Gastroesophageal sphincter (tissue), 3 donors: Measurements from ENCODE around the gene MADD.

Source experiments
- CTCF ChIP-seq, 4 experiments: fragments of 200-600 bp in 2 of 4; fragments of 450-650 bp in 2 of 4; sonication (generic) in 1 of 4; IDR thresholded peaks; one replicate each; pipeline ENCODE4 v1.5.1; 2017 to 2019; ENCODE audit warnings: antibody characterized with exemption in 4 of 4, mild to moderate bottlenecking in 2 of 4, moderate library complexity in 2 of 4
- EP300 ChIP-seq: sonication (generic); formaldehyde crosslinking; IDR thresholded peaks from one replicate; pipeline ENCODE4 v1.6.1; 2017; ENCODE audit warnings: antibody characterized with exemption, mild to moderate bottlenecking
- POLR2A ChIP-seq, 2 donors: fragments of 450-650 bp; IDR thresholded peaks; one replicate each; pipeline ENCODE4 v1.6.1; 2017; ENCODE audit warnings: antibody characterized with exemption in 2 of 2, mild to moderate bottlenecking in 2 of 2, moderate library complexity in 1 of 2

- TF ChIP-seq CTCF (IDR thresholded peaks at IDR 0.05) (no peak), EP300 (no peak), POLR2A (IDR thresholded peaks at IDR 0.05) (no peak)
Observed at GRCh38 chr11:47274495-47275235, 4.7 kb downstream of the MADD start.
